ENCODE results near the gene CCL26. TPM values are rescaled to one million over a fixed set of nuclear protein-coding genes. Genes with fewer than 3 reads are reported as not detected.

CCL26 gene
- not detected in 2 replicates for total RNA-seq

GRCh38 chr7:75772081-75773077, at the start of gene CCL26:
CCL26 (minus strand) TSS chr7:75772211; CDS start chr7:75772176, 35 bp downstream.
- DNase-seq (ENCODE audit: low read depth) = peak; percentile 42

- no peak for DNase-seq (ENCODE audit: low read depth)
Observed at GRCh38 chr7:75820688-75821087, 48.7 kb upstream of the CCL26 start.

GRCh38 chr7:75819711-75820110, 47.7 kb upstream of the CCL26 start:
- DNase-seq (ENCODE audit: low read depth) = no peak

- no peak for DNase-seq (ENCODE audit: low read depth)
Observed at GRCh38 chr7:75818472-75818871, 46.5 kb upstream of the CCL26 start.

- no peak for DNase-seq (ENCODE audit: low read depth)
Observed at GRCh38 chr7:75817116-75817515, 45.1 kb upstream of the CCL26 start.

GRCh38 chr7:75815418-75816064, 43.5 kb upstream of the CCL26 start:
- DNase-seq (ENCODE audit: low read depth) = no peak

GRCh38 chr7:75814407-75814947, 42.5 kb upstream of the CCL26 start:
- DNase-seq (ENCODE audit: low read depth) = no peak

- DNase-seq (ENCODE audit: low read depth) = no peak
Observed at GRCh38 chr7:75813781-75814236, 41.8 kb upstream of the CCL26 start, which contains the start of gene CCL24. CCL24 (minus strand) TSS chr7:75813806; CDS start chr7:75813715, 91 bp downstream.

GRCh38 chr7:75813084-75813483, 41.1 kb upstream of the CCL26 start:
- DNase-seq (ENCODE audit: low read depth) = peak; percentile 6

- no peak for DNase-seq (ENCODE audit: low read depth)
Observed at GRCh38 chr7:75811894-75812678, 40.1 kb upstream of the CCL26 start.

- no peak for DNase-seq (ENCODE audit: low read depth)
Observed at GRCh38 chr7:75809396-75809795, 37.4 kb upstream of the CCL26 start.

- DNase-seq (ENCODE audit: low read depth) = no peak
Observed at GRCh38 chr7:75808106-75808505, 36.1 kb upstream of the CCL26 start.

GRCh38 chr7:75807452-75807851, 35.4 kb upstream of the CCL26 start:
- no peak for DNase-seq (ENCODE audit: low read depth)

- no peak for DNase-seq (ENCODE audit: low read depth)
Observed at GRCh38 chr7:75806560-75807307, 34.7 kb upstream of the CCL26 start.

GRCh38 chr7:75804705-75805104, 32.7 kb upstream of the CCL26 start:
- DNase-seq (ENCODE audit: low read depth) = no peak

GRCh38 chr7:75804004-75804403, 32.0 kb upstream of the CCL26 start:
- DNase-seq (ENCODE audit: low read depth) = no peak

- DNase-seq (ENCODE audit: low read depth) = no peak
Observed at GRCh38 chr7:75802552-75802821, 30.5 kb upstream of the CCL26 start.

GRCh38 chr7:75798770-75799169, 26.8 kb upstream of the CCL26 start:
- no peak for DNase-seq (ENCODE audit: low read depth)

- no peak for DNase-seq (ENCODE audit: low read depth)
Observed at GRCh38 chr7:75796420-75796819, 24.4 kb upstream of the CCL26 start.

GRCh38 chr7:75795831-75796285, 23.8 kb upstream of the CCL26 start:
- DNase-seq (ENCODE audit: low read depth) = no peak

- no peak for DNase-seq (ENCODE audit: low read depth)
Observed at GRCh38 chr7:75793676-75794075, 21.7 kb upstream of the CCL26 start.
